Right lobe of liver (tissue), 6 donors: ENCODE measurements around the gene FLOT1. TPM values are rescaled to one million over a fixed set of nuclear protein-coding genes. Genes with fewer than 3 reads are reported as not detected.

Experiments
- ATAC-seq, 4 donors: fragments of 200-7000 bp; cut with Tn5 transposase; one replicate each; pipeline ENCODE4 v1.9.1; 2020; ENCODE audit warnings: mild to moderate bottlenecking in 4 of 4, moderate library complexity in 4 of 4
- DNase-seq, 3 donors: peaks; one replicate each; pipeline ENCODE4 v3.0.0-alpha.2; 2020
- H3K27ac ChIP-seq, 3 donors: fragments of 200-600 bp; one replicate each; pipeline ENCODE4 v1.8.0; 2022
- H3K27me3 ChIP-seq, 2 donors: fragments of 200-600 bp; one replicate each; pipeline ENCODE4 v1.8.0; 2022
- H3K36me3 ChIP-seq, 4 donors: fragments of 200-600 bp; sonication (generic) in 1 of 4; one replicate each; pipeline versions ENCODE4 v1.5.1 to v1.8.0; 2017 to 2022; ENCODE audit warnings: control low read depth in 1 of 4
- H3K4me1 ChIP-seq, 4 donors: fragments of 200-600 bp; sonication (generic) in 1 of 4; one replicate each; pipeline versions ENCODE4 v1.5.1 to v1.8.0; 2017 to 2022; ENCODE audit warnings: control low read depth in 1 of 4
- H3K4me3 ChIP-seq, 3 donors: fragments of 200-600 bp; one replicate each; pipeline ENCODE4 v1.8.0; 2022
- H3K9me3 ChIP-seq, 4 donors: fragments of 200-600 bp; sonication (generic) in 1 of 4; one replicate each; pipeline versions ENCODE4 v1.5.1 to v1.8.0; 2017 to 2022; ENCODE audit warnings: control low read depth in 1 of 4
- CTCF ChIP-seq, 4 donors: fragments of 200-600 bp in 3 of 4; fragments of 450-650 bp in 1 of 4; IDR thresholded peaks; one replicate each; pipeline versions ENCODE4 v1.5.1 to v1.8.0; 2016 to 2022; ENCODE audit warnings: antibody characterized with exemption in 4 of 4, mild to moderate bottlenecking in 2 of 4
- POLR2A ChIP-seq: fragments of 450-650 bp; IDR thresholded peaks from one replicate; pipeline ENCODE4 v1.6.1; 2017; ENCODE audit warnings: antibody characterized with exemption, mild to moderate bottlenecking
- WGBS: methylation state at CpG from one replicate; pipeline ENCODE4 v1.1.6; 2018; ENCODE audit warnings: low coverage, low lambda C conversion rate; ENCODE audit not compliant: insufficient coverage; ENCODE audit errors: missing lambda C conversion rate; 5-methylcytosine and 5-hydroxymethylcytosine counted together
- intact Hi-C, 2 donors: fragments of 100-400 bp; cut with DNase I; formaldehyde crosslinking; loops; one replicate each; pipeline versions ENCODE4 v1.11.2 to v1.14.1; 2022
- total RNA-seq, 6 experiments: library from RNA; depleted of rRNA in 2 of 6; stranded (reverse); fragments of >200 nt in 2 of 6; fragmentation: NEBNext Ultra II Directional in 3 of 6; extraction: Animal tissue kit (Norgen Biotek cat#: 25700) in 3 of 6; gene quantifications; one replicate each; pipeline versions ENCODE4 v1.1.0 to v1.2.4, GENCODE V29; 2016 to 2023
- donor health status: DM: no; HTN: yes; CAD: no.
- donor health status: DM: no; HTN: no; CAD: no.
- donor health status: DM: no; HTN: no; CAD: no.
- donor health status: DM: no; HTN: yes; CAD: no.
- donor health status: DM: no; HTN: yes; CAD: no.

FLOT1 gene
- total RNA-seq, 6 experiments from 2014 or later, result 37.1 to 92.2 (median 73.5) TPM

- peaks cover 0 to 30% (median 11%) of the 10 kb centered on the region in 4 donors for H3K4me1 ChIP-seq
- H3K27me3 ChIP-seq, result no peaks in the 10 kb centered on the region
- TF ChIP-seq CTCF (IDR thresholded peaks at IDR 0.05) (no peak), POLR2A (no peak)
- intact Hi-C loops, result no loop called here
- 3% methylated on average over 8 of the region's 8 CpGs for WGBS
- DNase-seq, result no peak
- peak overlapping the region; percentile 54 to 70 (median 62) for H3K4me3 ChIP-seq
- H3K36me3 ChIP-seq, result no peaks in the 10 kb centered on the region
- ATAC-seq, result peak in 1 of 4 donors; percentile 11
- H3K27ac ChIP-seq, result peak overlapping the region; percentile 30 to 61 (median 59)
- no peaks in the 10 kb centered on the region for H3K9me3 ChIP-seq
Measured at GRCh38 chr6:30691208-30691847, 51.2 kb downstream of the FLOT1 start.

- peaks cover 0 to 28% (median 11%) of the 10 kb centered on the region in 4 donors for H3K4me1 ChIP-seq
- peak; percentile 89 for DNase-seq
- 1% methylated on average over 38 of the region's 40 CpGs for WGBS
- peak; percentile 62 to 80 (median 79) for ATAC-seq
- no peaks in the 10 kb centered on the region for H3K27me3 ChIP-seq
- no peaks in the 10 kb centered on the region for H3K36me3 ChIP-seq
- peak within 1 kb of the TSS; percentile 54 to 70 (median 62) for H3K4me3 ChIP-seq
- no peaks in the 10 kb centered on the region for H3K9me3 ChIP-seq
- intact Hi-C loops, result no loop called here
- TF ChIP-seq CTCF (IDR thresholded peaks at IDR 0.05) (no peak), POLR2A (peak; percentile 33)
- peak within 1 kb of the TSS; percentile 30 to 61 (median 59) for H3K27ac ChIP-seq
Measured at GRCh38 chr6:30690403-30691207, 51.9 kb downstream of the FLOT1 start, which contains the start of gene NRM. Gene NRM (minus strand): TSS chr6:30690984. CDS start chr6:30690974, 10 bp downstream.

- ATAC-seq (no peak), DNase-seq (peak in 1 of 3 donors; percentile 42)
- no peaks in the 10 kb centered on the region for H3K9me3 ChIP-seq
- TF ChIP-seq CTCF (IDR thresholded peaks at IDR 0.05), result no peak
- intact Hi-C loops, result no loop called here
- peaks cover 0 to 29% (median 12%) of the 10 kb centered on the region in 4 donors for H3K4me1 ChIP-seq
- WGBS, result 0% methylated on average over 1 of the region's 4 CpGs
- no peaks in the 10 kb centered on the region for H3K36me3 ChIP-seq
- no peaks in the 10 kb centered on the region for H3K27me3 ChIP-seq
- peak overlapping the region; percentile 30 to 61 (median 59) for H3K27ac ChIP-seq
- H3K4me3 ChIP-seq, result peak overlapping the region in 2 of 3 donors; percentile 54 to 62
Measured at GRCh38 chr6:30689985-30690384, 52.5 kb downstream of the FLOT1 start.

GRCh38 chr6:30689022-30689865 lies 53.2 kb downstream of the FLOT1 start:
- no peak for ATAC-seq
- H3K4me3 ChIP-seq, result no peak overlapping the region
- no peak overlapping the region for H3K27ac ChIP-seq
- no peak for TF ChIP-seq CTCF (IDR thresholded peaks at IDR 0.05)
- TF ChIP-seq POLR2A, result no peak
- intact Hi-C loops, result no loop called here
- no peaks in the 10 kb centered on the region for H3K27me3 ChIP-seq
- WGBS, result 76% methylated on average over 5 of the region's 11 CpGs
- peak in 2 of 3 donors; percentile 5 to 49 for DNase-seq
- H3K36me3 ChIP-seq, result no peaks in the 10 kb centered on the region
- H3K9me3 ChIP-seq, result no peaks in the 10 kb centered on the region
- peaks cover 0 to 30% (median 11%) of the 10 kb centered on the region in 4 donors for H3K4me1 ChIP-seq
